ENCODE data around the gene ZNF26.

Gene ZNF26

DNA sequence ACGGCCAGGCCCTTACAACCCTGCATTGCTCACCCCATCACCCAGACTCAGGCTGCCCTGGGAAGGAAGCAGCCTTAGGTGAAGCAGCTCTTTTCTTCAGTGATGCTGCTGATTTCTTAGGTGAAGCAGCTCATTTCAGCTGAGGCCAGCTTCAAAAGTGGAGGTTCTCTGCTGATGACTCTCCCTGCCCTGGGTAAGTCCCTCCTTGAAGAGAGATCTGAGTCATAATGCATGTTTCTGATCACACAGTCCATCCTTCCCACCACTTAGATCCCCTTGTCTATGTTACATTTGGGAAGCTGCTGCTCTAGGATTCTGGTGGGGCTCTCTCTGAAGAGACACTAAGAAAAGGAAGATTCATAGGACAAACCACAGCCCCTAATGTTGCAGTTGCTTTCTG lies 77.4 kb downstream of the ZNF26 start:
- no peak for DNase-seq (ENCODE audit: low read depth)

DNA sequence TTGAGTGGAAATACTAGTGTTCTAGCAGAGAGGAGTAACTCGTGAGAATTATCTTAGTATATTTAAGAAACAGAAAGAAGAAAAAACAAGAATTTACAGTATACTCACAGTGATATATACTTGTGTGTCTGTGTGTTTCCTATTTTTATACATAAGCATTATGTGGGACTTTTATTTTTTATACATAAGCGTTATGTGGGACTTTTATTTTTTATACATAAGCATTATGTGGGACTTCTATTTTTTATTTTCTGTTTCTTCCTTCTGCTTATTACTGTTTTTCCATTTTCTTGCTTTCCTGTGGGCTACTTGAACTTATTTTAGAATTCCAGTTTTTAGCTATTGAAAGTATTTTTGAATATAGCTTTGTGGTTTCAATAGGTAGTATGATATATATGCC lies 87.7 kb downstream of the ZNF26 start:
- DNase-seq (ENCODE audit: low read depth): no peak

All from stimulated activated CD8-positive, alpha-beta memory T cell treated with anti-CD3 and anti-CD28 coated beads, Interleukin-7, amount 100 ng/mL, for 24 hours (primary cell).